OCI-LY1 (cell line): ENCODE data around the gene ART1.

ENCODE experiments used
- EZH2 ChIP-seq: fragments of 200-600 bp; sonication (generic), shearing (Covaris generic); IDR thresholded peaks from 2 replicates; pipeline ENCODE4 v1.8.0; 2017; ENCODE audit warnings: borderline replicate concordance, mixed run types, mild to moderate bottlenecking, antibody characterized with exemption, low read length, moderate library complexity, mixed read lengths
- TF ChIP-seq, protein P1 (sequence below): fragments of 200-600 bp; sonication (generic), shearing (Covaris generic); IDR thresholded peaks from 2 replicates; pipeline ENCODE4 v1.5.1; 2017; ENCODE audit warnings: mild to moderate bottlenecking, antibody characterized with exemption, low read length, moderate library complexity, mixed read lengths

DNA sequence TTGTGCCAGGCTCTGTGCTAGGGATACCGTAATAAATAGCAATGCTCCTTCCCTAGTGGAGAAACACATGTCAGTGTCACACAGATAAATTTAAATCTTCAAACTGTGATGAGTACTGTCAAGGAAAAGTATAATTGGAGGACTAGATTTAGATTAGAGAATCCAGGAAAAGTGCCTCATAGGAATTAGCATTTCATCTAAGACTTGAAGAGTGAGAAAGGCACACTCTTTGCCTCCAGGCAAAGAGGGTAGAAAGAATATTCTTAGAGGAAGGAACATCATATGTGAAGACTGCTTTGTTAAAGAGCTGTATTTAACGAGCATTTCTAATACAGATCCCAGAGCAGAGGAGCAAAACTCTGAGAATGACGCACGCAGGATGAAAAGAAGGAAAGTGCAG, 34.1 kb upstream of the ART1 start:
- TF ChIP-seq, protein P1, sequence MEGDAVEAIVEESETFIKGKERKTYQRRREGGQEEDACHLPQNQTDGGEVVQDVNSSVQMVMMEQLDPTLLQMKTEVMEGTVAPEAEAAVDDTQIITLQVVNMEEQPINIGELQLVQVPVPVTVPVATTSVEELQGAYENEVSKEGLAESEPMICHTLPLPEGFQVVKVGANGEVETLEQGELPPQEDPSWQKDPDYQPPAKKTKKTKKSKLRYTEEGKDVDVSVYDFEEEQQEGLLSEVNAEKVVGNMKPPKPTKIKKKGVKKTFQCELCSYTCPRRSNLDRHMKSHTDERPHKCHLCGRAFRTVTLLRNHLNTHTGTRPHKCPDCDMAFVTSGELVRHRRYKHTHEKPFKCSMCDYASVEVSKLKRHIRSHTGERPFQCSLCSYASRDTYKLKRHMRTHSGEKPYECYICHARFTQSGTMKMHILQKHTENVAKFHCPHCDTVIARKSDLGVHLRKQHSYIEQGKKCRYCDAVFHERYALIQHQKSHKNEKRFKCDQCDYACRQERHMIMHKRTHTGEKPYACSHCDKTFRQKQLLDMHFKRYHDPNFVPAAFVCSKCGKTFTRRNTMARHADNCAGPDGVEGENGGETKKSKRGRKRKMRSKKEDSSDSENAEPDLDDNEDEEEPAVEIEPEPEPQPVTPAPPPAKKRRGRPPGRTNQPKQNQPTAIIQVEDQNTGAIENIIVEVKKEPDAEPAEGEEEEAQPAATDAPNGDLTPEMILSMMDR, result no peak
- TF ChIP-seq EZH2, result no peak
